HCT116 (cell line): Measurements from ENCODE around the gene OR1B1.
"Not testable (repeated sequence)": the region's sequence is repeated elsewhere in the genome, so short reads cannot be mapped to it uniquely, and the experiment has no call there.

ENCODE experiments used
- ELF1 ChIP-seq: IDR thresholded peaks from 2 replicates; pipeline ENCODE4 v1.6.1; 2012; ENCODE audit warnings: low read depth, borderline replicate concordance
- REST ChIP-seq: IDR thresholded peaks from 2 replicates; pipeline ENCODE4 v1.6.1; 2012; ENCODE audit warnings: low read depth
- TF ChIP-seq, protein P1 (sequence below): IDR thresholded peaks from 2 replicates; pipeline ENCODE4 v1.6.1; 2012
- TF ChIP-seq, protein P2 (sequence below), 3 experiments: fragments of 200-600 bp in 1 of 3; sonication (generic) in 1 of 3; IDR thresholded peaks in 2 of 3; conservative IDR thresholded peaks in 1 of 3; 2 replicates each; pipeline ENCODE4 v1.5.1; 2012 to 2017; ENCODE audit warnings: low read depth in 2 of 3, low read length in 2 of 3, antibody characterized with exemption in 1 of 3, borderline replicate concordance in 1 of 3, control low read depth in 1 of 3, mild to moderate bottlenecking in 1 of 3, mixed read lengths in 1 of 3, mixed run types in 1 of 3, moderate library complexity in 1 of 3; ENCODE audit not compliant: insufficient read depth in 1 of 3

DNA sequence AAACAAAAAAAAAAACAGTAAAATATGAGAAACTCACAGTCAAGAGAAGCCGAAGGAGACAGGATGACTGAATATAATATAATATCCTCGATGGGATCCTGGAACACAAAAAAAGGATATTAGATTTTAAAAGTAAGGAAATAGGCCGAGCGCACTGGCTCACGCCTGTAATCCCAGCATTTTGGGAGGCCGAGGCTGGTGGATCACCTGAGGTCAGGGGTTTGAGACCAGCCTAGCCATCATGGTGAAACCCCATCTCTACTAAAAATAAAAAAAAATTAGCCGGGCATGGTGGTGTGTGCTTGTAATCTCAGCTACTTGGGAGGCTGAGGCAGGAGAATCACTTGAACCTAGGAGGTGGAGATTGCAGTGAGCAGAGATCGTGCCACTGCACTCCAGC is 74.1 kb downstream of the OR1B1 start, which contains the start of gene OR1L8:
- TF ChIP-seq, protein P1, sequence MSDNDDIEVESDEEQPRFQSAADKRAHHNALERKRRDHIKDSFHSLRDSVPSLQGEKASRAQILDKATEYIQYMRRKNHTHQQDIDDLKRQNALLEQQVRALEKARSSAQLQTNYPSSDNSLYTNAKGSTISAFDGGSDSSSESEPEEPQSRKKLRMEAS, result not testable (repeated sequence)
- TF ChIP-seq, protein P2, sequence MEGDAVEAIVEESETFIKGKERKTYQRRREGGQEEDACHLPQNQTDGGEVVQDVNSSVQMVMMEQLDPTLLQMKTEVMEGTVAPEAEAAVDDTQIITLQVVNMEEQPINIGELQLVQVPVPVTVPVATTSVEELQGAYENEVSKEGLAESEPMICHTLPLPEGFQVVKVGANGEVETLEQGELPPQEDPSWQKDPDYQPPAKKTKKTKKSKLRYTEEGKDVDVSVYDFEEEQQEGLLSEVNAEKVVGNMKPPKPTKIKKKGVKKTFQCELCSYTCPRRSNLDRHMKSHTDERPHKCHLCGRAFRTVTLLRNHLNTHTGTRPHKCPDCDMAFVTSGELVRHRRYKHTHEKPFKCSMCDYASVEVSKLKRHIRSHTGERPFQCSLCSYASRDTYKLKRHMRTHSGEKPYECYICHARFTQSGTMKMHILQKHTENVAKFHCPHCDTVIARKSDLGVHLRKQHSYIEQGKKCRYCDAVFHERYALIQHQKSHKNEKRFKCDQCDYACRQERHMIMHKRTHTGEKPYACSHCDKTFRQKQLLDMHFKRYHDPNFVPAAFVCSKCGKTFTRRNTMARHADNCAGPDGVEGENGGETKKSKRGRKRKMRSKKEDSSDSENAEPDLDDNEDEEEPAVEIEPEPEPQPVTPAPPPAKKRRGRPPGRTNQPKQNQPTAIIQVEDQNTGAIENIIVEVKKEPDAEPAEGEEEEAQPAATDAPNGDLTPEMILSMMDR (IDR thresholded peaks at IDR 0.05 in 2 of 3, conservative IDR thresholded peaks at IDR 0.05 in 1 of 3; ENCODE audit: borderline replicate concordance in 1 of 3, insufficient read depth in 1 of 3, low read depth in 2 of 3, low read length in 2 of 3), result not testable (repeated sequence)
- TF ChIP-seq REST, ELF1: not testable (repeated sequence)
